H1 (cell line): Measurements from ENCODE around the gene DENND2C. TPM values are rescaled to one million over a fixed set of nuclear protein-coding genes. Genes with fewer than 3 reads are reported as not detected.

ENCODE experiments used
- ASH2L ChIP-seq: fragments of 200-600, 300-600 bp; sonication (generic); IDR thresholded peaks from one replicate; pipeline ENCODE4 v1.7.1; 2017; ENCODE audit warnings: low read length
- CHD7 ChIP-seq: fragments of 300-600 bp; sonication (generic); IDR thresholded peaks from 2 replicates; pipeline ENCODE4 v1.7.1; 2012; ENCODE audit warnings: low read length, moderate library complexity, mild to moderate bottlenecking, inconsistent platforms; ENCODE audit not compliant: insufficient replicate concordance
- CTCF ChIP-seq, 3 experiments: IDR thresholded peaks; 1 replicate in 2 of 3; 2 replicates in 1 of 3; pipeline versions ENCODE4 v1.5.1 to v1.6.1; 2011; ENCODE audit warnings: low read length in 3 of 3, mild to moderate bottlenecking in 3 of 3, inconsistent platforms in 2 of 3, low read depth in 1 of 3, moderate library complexity in 1 of 3; ENCODE audit not compliant: insufficient read depth in 1 of 3; ENCODE audit errors: control extremely low read depth in 1 of 3
- EZH2 ChIP-seq: fragments of 200-600 bp; sonication (generic); IDR thresholded peaks from 2 replicates; pipeline ENCODE4 v1.7.1; 2012; ENCODE audit warnings: low read depth, mild to moderate bottlenecking, moderate library complexity, low read length, inconsistent platforms; ENCODE audit not compliant: severe bottlenecking
- KDM4A ChIP-seq: IDR thresholded peaks from one replicate; pipeline ENCODE4 v1.7.1; 2012; ENCODE audit warnings: low read depth, mild to moderate bottlenecking, moderate library complexity, low read length, inconsistent platforms; ENCODE audit not compliant: severe bottlenecking
- SIX5 ChIP-seq: IDR thresholded peaks from 2 replicates; pipeline ENCODE4 v1.6.1; 2011; ENCODE audit warnings: mild to moderate bottlenecking, low read depth, low read length
- TBP ChIP-seq: IDR thresholded peaks from 2 replicates; pipeline ENCODE4 v1.6.1; 2011; ENCODE audit warnings: low read depth, low read length, improper control_type of control experiment
- polyA plus RNA-seq, 7 experiments: library from polyadenylated mRNA; depleted of rRNA in 3 of 7; stranded (reverse) in 5 of 7; unstranded in 2 of 7; fragments of >200 nt in 5 of 7; fragments of 200-250 nt in 2 of 7; gene quantifications; 1 replicate in 5 of 7; 2 replicates in 1 of 7; 4 replicates in 1 of 7; pipeline versions ENCODE4 v1.2.1 to v1.2.3, GENCODE V29; 2011 to 2013; ENCODE audit warnings: missing spikeins in 2 of 7, mixed read lengths in 2 of 7
- total RNA-seq: library from RNA; stranded (reverse); fragmentation: NEBNext Ultra II Directional; extraction: Animal tissue kit (Norgen Biotek cat#: 25700); gene quantifications from 2 replicates; pipeline ENCODE4 v1.2.1, GENCODE V29; 2021

Gene DENND2C
- total and polyA plus RNA-seq, 2 of the 8 experiments (the other 6 are each of a cell fraction or from before 2014, with no cell fraction given) = 1.8 to 5.5 TPM

- no peak for TF ChIP-seq CHD7
- peak; percentile 92 for TF ChIP-seq KDM4A
- TF ChIP-seq ASH2L = peak; percentile 88
- TF ChIP-seq SIX5 = no peak
- peak; percentile 70; the same call in 1 of the 2 replicates for TF ChIP-seq TBP
- no peak for TF ChIP-seq CTCF (IDR thresholded peaks at IDR 0.05; ENCODE audit: control extremely low read depth in 1 of 3, insufficient read depth in 1 of 3, low read depth in 1 of 3, low read length in 3 of 3)
- TF ChIP-seq EZH2 = no peak
Measured at GRCh38 chr1:114716304-114717170, 46.7 kb upstream of the DENND2C start, which contains the start of gene NRAS (continued).
